HEK293 (cell line): ENCODE measurements around the gene LRFN4.

Source experiments
- GLIS2 ChIP-seq: fragments of 450-650 bp; formaldehyde crosslinking; IDR thresholded peaks from 2 replicates; pipeline ENCODE4 v1.5.1; 2016; ENCODE audit warnings: missing biosample characterization, missing genetic modification characterization
- KLF1 ChIP-seq: fragments of 450-650 bp; formaldehyde crosslinking; IDR thresholded peaks from 2 replicates; pipeline ENCODE4 v1.5.1; 2016; ENCODE audit warnings: missing biosample characterization, missing genetic modification characterization
- RBAK ChIP-seq: fragments of 450-650 bp; formaldehyde crosslinking; IDR thresholded peaks from 2 replicates; pipeline ENCODE4 v1.5.1; 2016; ENCODE audit warnings: missing biosample characterization, missing genetic modification characterization
- SP2 ChIP-seq: fragments of 450-650 bp; formaldehyde crosslinking; IDR thresholded peaks from 2 replicates; pipeline ENCODE4 v1.5.1; 2016; ENCODE audit warnings: missing biosample characterization, missing genetic modification characterization
- YY1 ChIP-seq: fragments of 450-650 bp; formaldehyde crosslinking; IDR thresholded peaks from 2 replicates; pipeline ENCODE4 v1.5.1; 2018; ENCODE audit warnings: missing biosample characterization, missing genetic modification characterization
- ZBTB8A ChIP-seq: fragments of 450-650 bp; formaldehyde crosslinking; IDR thresholded peaks from 2 replicates; pipeline ENCODE4 v1.5.1; 2016; ENCODE audit warnings: missing biosample characterization, missing genetic modification characterization
- ZNF223 ChIP-seq: fragments of 450-650 bp; formaldehyde crosslinking; IDR thresholded peaks from 2 replicates; pipeline ENCODE4 v1.5.1; 2016; ENCODE audit warnings: missing biosample characterization, missing genetic modification characterization
- ZNF404 ChIP-seq: fragments of 450-650 bp; formaldehyde crosslinking; IDR thresholded peaks from 2 replicates; pipeline ENCODE4 v1.5.1; 2017; ENCODE audit warnings: missing biosample characterization, missing genetic modification characterization
- ZNF426 ChIP-seq: fragments of 450-650 bp; formaldehyde crosslinking; IDR thresholded peaks from 2 replicates; pipeline ENCODE4 v1.5.1; 2017; ENCODE audit warnings: missing biosample characterization, missing genetic modification characterization, mild to moderate bottlenecking, inconsistent platforms, moderate library complexity
- ZNF747 ChIP-seq: fragments of 450-650 bp; formaldehyde crosslinking; IDR thresholded peaks from 2 replicates; pipeline ENCODE4 v1.5.1; 2016; ENCODE audit warnings: missing biosample characterization, missing genetic modification characterization
- TF ChIP-seq, protein P1 (sequence below): fragments of 450-650 bp; formaldehyde crosslinking; IDR thresholded peaks from 2 replicates; pipeline ENCODE4 v1.5.1; 2016; ENCODE audit warnings: missing biosample characterization, missing genetic modification characterization
- TF ChIP-seq, protein P2 (sequence below): fragments of 450-650 bp; formaldehyde crosslinking; IDR thresholded peaks from 2 replicates; pipeline ENCODE4 v1.5.1; 2016; ENCODE audit warnings: missing biosample characterization, missing genetic modification characterization
- TF ChIP-seq, protein P3 (sequence below): fragments of 450-650 bp; formaldehyde crosslinking; IDR thresholded peaks from 2 replicates; pipeline ENCODE4 v1.5.1; 2017; ENCODE audit warnings: missing biosample characterization, mild to moderate bottlenecking, missing genetic modification characterization, moderate library complexity
- TF ChIP-seq, protein P4 (sequence below): fragments of 450-650 bp; formaldehyde crosslinking; IDR thresholded peaks from 2 replicates; pipeline ENCODE4 v1.5.1; 2016; ENCODE audit warnings: missing biosample characterization, missing genetic modification characterization

DNA sequence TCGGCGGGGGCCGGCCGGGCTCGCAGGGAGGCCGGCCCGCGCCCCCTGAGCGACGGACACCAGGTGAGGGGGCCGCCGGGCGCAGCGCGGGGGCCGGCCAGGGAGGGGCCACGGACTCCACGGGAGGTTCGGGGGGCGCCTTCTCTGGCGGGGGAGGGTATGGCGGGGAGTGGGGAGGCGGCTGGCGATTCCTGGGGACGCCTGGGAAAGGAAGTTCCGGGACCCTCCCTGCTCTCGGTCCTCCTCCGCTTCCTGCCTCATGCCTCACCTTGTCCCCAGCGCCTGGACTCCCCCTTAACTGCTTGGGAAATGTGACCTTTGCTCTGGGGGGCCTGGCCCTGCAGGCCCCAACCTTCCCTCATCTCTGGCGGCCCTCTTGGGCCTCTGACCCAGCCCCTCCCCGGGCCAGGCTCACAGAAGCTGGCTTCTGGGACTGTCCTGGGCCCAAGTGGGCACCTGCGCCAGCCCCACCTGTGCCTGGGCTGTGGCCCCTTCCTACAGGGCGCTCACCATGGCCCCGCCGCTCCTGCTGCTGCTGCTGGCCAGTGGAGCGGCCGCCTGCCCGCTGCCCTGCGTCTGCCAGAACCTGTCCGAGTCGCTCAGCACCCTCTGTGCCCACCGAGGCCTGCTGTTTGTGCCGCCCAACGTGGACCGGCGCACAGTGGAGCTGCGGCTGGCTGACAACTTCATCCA, 516 bp downstream of the LRFN4 start:
- TF ChIP-seq ZNF404 (tag by site-specific recombination): no peak
- TF ChIP-seq KLF1: no peak
- TF ChIP-seq, protein P1, sequence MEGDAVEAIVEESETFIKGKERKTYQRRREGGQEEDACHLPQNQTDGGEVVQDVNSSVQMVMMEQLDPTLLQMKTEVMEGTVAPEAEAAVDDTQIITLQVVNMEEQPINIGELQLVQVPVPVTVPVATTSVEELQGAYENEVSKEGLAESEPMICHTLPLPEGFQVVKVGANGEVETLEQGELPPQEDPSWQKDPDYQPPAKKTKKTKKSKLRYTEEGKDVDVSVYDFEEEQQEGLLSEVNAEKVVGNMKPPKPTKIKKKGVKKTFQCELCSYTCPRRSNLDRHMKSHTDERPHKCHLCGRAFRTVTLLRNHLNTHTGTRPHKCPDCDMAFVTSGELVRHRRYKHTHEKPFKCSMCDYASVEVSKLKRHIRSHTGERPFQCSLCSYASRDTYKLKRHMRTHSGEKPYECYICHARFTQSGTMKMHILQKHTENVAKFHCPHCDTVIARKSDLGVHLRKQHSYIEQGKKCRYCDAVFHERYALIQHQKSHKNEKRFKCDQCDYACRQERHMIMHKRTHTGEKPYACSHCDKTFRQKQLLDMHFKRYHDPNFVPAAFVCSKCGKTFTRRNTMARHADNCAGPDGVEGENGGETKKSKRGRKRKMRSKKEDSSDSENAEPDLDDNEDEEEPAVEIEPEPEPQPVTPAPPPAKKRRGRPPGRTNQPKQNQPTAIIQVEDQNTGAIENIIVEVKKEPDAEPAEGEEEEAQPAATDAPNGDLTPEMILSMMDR (tag by site-specific recombination): no peak
- TF ChIP-seq YY1 (tag by site-specific recombination): no peak
- TF ChIP-seq, protein P2, sequence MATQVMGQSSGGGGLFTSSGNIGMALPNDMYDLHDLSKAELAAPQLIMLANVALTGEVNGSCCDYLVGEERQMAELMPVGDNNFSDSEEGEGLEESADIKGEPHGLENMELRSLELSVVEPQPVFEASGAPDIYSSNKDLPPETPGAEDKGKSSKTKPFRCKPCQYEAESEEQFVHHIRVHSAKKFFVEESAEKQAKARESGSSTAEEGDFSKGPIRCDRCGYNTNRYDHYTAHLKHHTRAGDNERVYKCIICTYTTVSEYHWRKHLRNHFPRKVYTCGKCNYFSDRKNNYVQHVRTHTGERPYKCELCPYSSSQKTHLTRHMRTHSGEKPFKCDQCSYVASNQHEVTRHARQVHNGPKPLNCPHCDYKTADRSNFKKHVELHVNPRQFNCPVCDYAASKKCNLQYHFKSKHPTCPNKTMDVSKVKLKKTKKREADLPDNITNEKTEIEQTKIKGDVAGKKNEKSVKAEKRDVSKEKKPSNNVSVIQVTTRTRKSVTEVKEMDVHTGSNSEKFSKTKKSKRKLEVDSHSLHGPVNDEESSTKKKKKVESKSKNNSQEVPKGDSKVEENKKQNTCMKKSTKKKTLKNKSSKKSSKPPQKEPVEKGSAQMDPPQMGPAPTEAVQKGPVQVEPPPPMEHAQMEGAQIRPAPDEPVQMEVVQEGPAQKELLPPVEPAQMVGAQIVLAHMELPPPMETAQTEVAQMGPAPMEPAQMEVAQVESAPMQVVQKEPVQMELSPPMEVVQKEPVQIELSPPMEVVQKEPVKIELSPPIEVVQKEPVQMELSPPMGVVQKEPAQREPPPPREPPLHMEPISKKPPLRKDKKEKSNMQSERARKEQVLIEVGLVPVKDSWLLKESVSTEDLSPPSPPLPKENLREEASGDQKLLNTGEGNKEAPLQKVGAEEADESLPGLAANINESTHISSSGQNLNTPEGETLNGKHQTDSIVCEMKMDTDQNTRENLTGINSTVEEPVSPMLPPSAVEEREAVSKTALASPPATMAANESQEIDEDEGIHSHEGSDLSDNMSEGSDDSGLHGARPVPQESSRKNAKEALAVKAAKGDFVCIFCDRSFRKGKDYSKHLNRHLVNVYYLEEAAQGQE (tag by site-specific recombination): no peak
- TF ChIP-seq ZNF426 (tag by site-specific recombination): no peak
- TF ChIP-seq, protein P3, sequence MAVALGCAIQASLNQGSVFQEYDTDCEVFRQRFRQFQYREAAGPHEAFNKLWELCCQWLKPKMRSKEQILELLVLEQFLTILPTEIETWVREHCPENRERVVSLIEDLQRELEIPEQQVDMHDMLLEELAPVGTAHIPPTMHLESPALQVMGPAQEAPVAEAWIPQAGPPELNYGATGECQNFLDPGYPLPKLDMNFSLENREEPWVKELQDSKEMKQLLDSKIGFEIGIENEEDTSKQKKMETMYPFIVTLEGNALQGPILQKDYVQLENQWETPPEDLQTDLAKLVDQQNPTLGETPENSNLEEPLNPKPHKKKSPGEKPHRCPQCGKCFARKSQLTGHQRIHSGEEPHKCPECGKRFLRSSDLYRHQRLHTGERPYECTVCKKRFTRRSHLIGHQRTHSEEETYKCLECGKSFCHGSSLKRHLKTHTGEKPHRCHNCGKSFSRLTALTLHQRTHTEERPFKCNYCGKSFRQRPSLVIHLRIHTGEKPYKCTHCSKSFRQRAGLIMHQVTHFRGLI (tag by site-specific recombination): no peak
- TF ChIP-seq SP2 (tag by site-specific recombination): no peak; the same call in 1 of the 2 replicates
- no peak for TF ChIP-seq ZBTB8A (tag by site-specific recombination)
- no peak for TF ChIP-seq ZNF747
- no peak for TF ChIP-seq ZNF223 (tag by site-specific recombination)
- TF ChIP-seq, protein P4, sequence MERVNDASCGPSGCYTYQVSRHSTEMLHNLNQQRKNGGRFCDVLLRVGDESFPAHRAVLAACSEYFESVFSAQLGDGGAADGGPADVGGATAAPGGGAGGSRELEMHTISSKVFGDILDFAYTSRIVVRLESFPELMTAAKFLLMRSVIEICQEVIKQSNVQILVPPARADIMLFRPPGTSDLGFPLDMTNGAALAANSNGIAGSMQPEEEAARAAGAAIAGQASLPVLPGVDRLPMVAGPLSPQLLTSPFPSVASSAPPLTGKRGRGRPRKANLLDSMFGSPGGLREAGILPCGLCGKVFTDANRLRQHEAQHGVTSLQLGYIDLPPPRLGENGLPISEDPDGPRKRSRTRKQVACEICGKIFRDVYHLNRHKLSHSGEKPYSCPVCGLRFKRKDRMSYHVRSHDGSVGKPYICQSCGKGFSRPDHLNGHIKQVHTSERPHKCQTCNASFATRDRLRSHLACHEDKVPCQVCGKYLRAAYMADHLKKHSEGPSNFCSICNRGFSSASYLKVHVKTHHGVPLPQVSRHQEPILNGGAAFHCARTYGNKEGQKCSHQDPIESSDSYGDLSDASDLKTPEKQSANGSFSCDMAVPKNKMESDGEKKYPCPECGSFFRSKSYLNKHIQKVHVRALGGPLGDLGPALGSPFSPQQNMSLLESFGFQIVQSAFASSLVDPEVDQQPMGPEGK (tag by site-specific recombination): no peak
- TF ChIP-seq RBAK: no peak
- TF ChIP-seq GLIS2 (tag by site-specific recombination): peak; percentile 25; the same call in 1 of the 2 replicates
